Measurements from ENCODE around the gene PSME3IP1. TPM values are rescaled to one million over a fixed set of nuclear protein-coding genes. Genes with fewer than 3 reads are reported as not detected.
"Not testable (repeated sequence)": the region's sequence is repeated elsewhere in the genome, so short reads cannot be mapped to it uniquely, and the experiment has no call there.

The PSME3IP1 gene
- polyA plus RNA-seq, 3 donors = 97.8 to 135 (median 124) TPM

- DNase-seq = no peak
Measured at GRCh38 chr16:57127836-57128235, 58.0 kb downstream of the PSME3IP1 start.

- DNase-seq = no peak
Measured at GRCh38 chr16:57127037-57127763, 58.6 kb downstream of the PSME3IP1 start.

- DNase-seq = no peak
Measured at GRCh38 chr16:57126411-57126810, 59.4 kb downstream of the PSME3IP1 start.

- DNase-seq = no peak
Measured at GRCh38 chr16:57125969-57126368, 59.9 kb downstream of the PSME3IP1 start.

- no peak for DNase-seq
Measured at GRCh38 chr16:57125376-57125775, 60.5 kb downstream of the PSME3IP1 start.

GRCh38 chr16:57123974-57124674 is 61.7 kb downstream of the PSME3IP1 start:
- no peak for DNase-seq

- DNase-seq = no peak
Measured at GRCh38 chr16:57123216-57123973, 62.4 kb downstream of the PSME3IP1 start.

- no peak for DNase-seq
Measured at GRCh38 chr16:57118461-57119084, 67.3 kb downstream of the PSME3IP1 start.

- peak; percentile 17 for DNase-seq
Measured at GRCh38 chr16:57115514-57116182, 70.2 kb downstream of the PSME3IP1 start.

- DNase-seq = no peak
Measured at GRCh38 chr16:57115168-57115513, 70.7 kb downstream of the PSME3IP1 start.

- no peak for DNase-seq
Measured at GRCh38 chr16:57113664-57114063, 72.2 kb downstream of the PSME3IP1 start.

GRCh38 chr16:57113042-57113453 is 72.8 kb downstream of the PSME3IP1 start:
- DNase-seq = no peak

GRCh38 chr16:57112403-57113041 is 73.3 kb downstream of the PSME3IP1 start:
- no peak for DNase-seq

GRCh38 chr16:57111420-57111819 is 74.4 kb downstream of the PSME3IP1 start:
- DNase-seq = no peak

- no peak for DNase-seq
Measured at GRCh38 chr16:57110937-57111336, 74.9 kb downstream of the PSME3IP1 start.

- not testable (repeated sequence) for DNase-seq
Measured at GRCh38 chr16:57109259-57110105, 76.4 kb downstream of the PSME3IP1 start.

GRCh38 chr16:57108432-57108831 is 77.4 kb downstream of the PSME3IP1 start:
- DNase-seq = no peak

GRCh38 chr16:57107321-57107922 is 78.4 kb downstream of the PSME3IP1 start:
- DNase-seq = no peak

- no peak for DNase-seq
Measured at GRCh38 chr16:57106767-57107166, 79.1 kb downstream of the PSME3IP1 start.

- DNase-seq = no peak
Measured at GRCh38 chr16:57105184-57105583, 80.7 kb downstream of the PSME3IP1 start.

All from renal pelvis (tissue), 4 donors.